OCI-LY7 (cell line): ENCODE results near the gene CHST11.

Experiments used
- EZH2phosphoT487 ChIP-seq: fragments of 200-600 bp; sonication (generic); IDR thresholded peaks from 2 replicates; pipeline ENCODE4 v1.6.1; 2018; ENCODE audit warnings: low read depth, borderline replicate concordance, mild to moderate bottlenecking, mixed run types, antibody characterized with exemption, low read length, moderate library complexity, mixed read lengths
- TF ChIP-seq, protein P1 (sequence below): fragments of 200-600 bp; sonication (generic); conservative IDR thresholded peaks from 2 replicates; pipeline ENCODE4 v1.5.1; 2014; ENCODE audit warnings: mild to moderate bottlenecking, antibody characterized with exemption, low read length, moderate library complexity, mixed read lengths

DNA sequence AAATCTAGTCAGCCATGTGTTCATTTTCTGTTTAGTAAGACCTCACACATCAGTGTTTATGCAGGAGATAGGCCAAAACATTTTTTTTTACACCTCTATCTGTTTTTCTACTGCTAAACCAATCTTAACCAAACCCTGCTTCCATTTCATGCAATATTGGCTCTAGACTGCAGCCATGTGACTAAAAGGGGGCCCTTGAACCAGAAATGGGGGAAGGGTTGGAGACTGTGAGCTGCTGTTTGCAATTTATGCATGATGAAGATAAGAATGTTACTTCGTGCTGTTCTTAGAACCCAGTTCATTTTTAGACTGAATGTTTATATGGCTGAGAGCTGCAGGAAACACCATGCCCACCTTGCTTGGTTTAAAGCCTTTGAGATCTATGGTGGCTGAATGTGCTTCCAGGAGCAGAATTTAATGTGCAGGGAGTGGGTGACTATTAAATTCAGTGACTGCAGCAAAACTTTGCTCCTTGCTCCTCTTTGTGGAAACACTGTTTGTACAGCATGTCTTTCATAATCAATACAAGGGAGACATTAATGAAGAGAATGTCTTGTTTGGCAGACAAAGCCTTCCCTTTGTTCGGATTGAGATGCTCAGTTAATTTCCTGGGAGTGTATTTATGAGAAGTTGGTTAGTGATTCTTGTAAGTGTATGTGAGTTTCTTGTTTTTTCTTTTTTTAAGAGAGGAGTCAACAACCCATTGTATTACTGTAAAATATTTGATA lies 53.6 kb downstream of the CHST11 start:
- TF ChIP-seq, protein P1, sequence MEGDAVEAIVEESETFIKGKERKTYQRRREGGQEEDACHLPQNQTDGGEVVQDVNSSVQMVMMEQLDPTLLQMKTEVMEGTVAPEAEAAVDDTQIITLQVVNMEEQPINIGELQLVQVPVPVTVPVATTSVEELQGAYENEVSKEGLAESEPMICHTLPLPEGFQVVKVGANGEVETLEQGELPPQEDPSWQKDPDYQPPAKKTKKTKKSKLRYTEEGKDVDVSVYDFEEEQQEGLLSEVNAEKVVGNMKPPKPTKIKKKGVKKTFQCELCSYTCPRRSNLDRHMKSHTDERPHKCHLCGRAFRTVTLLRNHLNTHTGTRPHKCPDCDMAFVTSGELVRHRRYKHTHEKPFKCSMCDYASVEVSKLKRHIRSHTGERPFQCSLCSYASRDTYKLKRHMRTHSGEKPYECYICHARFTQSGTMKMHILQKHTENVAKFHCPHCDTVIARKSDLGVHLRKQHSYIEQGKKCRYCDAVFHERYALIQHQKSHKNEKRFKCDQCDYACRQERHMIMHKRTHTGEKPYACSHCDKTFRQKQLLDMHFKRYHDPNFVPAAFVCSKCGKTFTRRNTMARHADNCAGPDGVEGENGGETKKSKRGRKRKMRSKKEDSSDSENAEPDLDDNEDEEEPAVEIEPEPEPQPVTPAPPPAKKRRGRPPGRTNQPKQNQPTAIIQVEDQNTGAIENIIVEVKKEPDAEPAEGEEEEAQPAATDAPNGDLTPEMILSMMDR = no peak
- no peak for TF ChIP-seq EZH2phosphoT487
